ENCODE results near the gene PLCL2. TPM values are rescaled to one million over a fixed set of nuclear protein-coding genes. Genes with fewer than 3 reads are reported as not detected.

PLCL2 gene
- total and polyA plus RNA-seq, 2 donors (not counting 1 experiment from before 2014, with no cell fraction given), result 21.7 to 55.2 TPM

DNA sequence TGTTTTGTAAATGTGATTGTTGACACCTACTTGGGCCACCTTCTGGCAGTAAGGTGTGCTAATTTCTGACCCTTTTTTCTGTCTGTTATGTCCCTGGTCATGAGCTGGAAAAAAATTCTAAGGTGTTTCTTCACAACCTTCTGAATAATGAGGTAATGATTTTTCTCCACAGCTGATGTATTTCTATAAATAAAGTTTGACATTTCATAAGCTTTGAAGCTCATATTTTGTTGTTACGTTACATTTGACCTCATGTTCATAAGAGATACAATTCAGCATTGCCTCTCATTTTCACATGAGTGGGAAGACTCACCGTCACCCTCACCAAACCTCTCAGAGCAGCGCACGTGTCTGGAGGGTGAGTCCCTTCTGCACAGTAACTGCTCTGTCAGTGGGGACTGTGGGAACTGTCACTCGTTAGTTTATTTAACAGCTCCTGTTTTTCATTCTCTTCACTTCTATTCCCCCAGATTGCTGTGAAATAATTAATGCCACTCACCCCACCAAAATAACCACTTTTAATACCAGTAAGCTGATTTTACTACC lies 140.9 kb downstream of the PLCL2 start:
- TF ChIP-seq CTCF (IDR thresholded peaks at IDR 0.05) (no peak), EZH2 (IDR thresholded peaks at IDR 0.05; ENCODE audit: borderline replicate concordance, insufficient read depth, low read depth, low read length, poor library complexity, severe bottlenecking) (no peak)
- no peaks in the 10 kb centered on the region for H3K27me3 ChIP-seq (replicated peaks in 1 of 4; ENCODE audit: control extremely low read depth in 1 of 4, control insufficient read depth in 3 of 4, insufficient read depth in 4 of 4, low read length in 3 of 4)
- peaks cover 4 to 17% of the 10 kb centered on the region in 2 experiments for H3K36me3 ChIP-seq (replicated peaks in 1 of 2; ENCODE audit: control extremely low read depth in 1 of 2, control insufficient read depth in 1 of 2, extremely low read depth in 1 of 2, insufficient read depth in 2 of 2, low read length in 1 of 2)
- intact Hi-C loops (cut with micrococcal nuclease), result no loop called here
- CTCF ChIA-PET, result interaction anchor here (0.8 to 2.1 kb wide), 7 partner anchors 9 to 425 kb away, joined by 3 to 9 read pairs (median 3); no protein-coding TSS in a partner anchor
- H2AFZ ChIP-seq (ENCODE audit: insufficient read depth, low read depth, low read length, poor library complexity, severe bottlenecking), result no peak overlapping the region
- H3K4me3 Mint-ChIP-seq, result no peak overlapping the region
- POLR2A ChIA-PET, result interaction anchor here (0.6 kb wide), 1 partner anchor 79 kb away, joined by 9 read pairs; no protein-coding TSS in a partner anchor
- H3K27ac Mint-ChIP-seq, result no peak overlapping the region
- H3K4me3 ChIP-seq (ENCODE audit: control extremely low read depth in 1 of 5, extremely low read depth in 1 of 5, insufficient read depth in 1 of 5, low read depth in 2 of 5, low read length in 4 of 5), result no peak overlapping the region
- H3K4me2 ChIP-seq (replicated peaks; ENCODE audit: low read depth, low read length, poor library complexity, severe bottlenecking), result no peak overlapping the region
- no peak overlapping the region for H3K9ac ChIP-seq (ENCODE audit: low read length)
- ATAC-seq (ENCODE audit: low read depth) (no peak), DNase-seq (no peak)
- peaks cover 21% of the 10 kb centered on the region in 2 donors for H3K4me1 ChIP-seq (ENCODE audit: control insufficient read depth in 2 of 2, insufficient read depth in 2 of 2, low read length in 2 of 2)
- no peaks in the 10 kb centered on the region for H3K9me3 ChIP-seq (ENCODE audit: control extremely low read depth in 1 of 3, control insufficient read depth in 2 of 3, insufficient read depth in 1 of 3, low read length in 2 of 3)
- H4K20me1 ChIP-seq (ENCODE audit: control insufficient read depth, insufficient read depth, low read length, poor library complexity, severe bottlenecking), result peaks cover 10% of the 10 kb centered on the region
- H3K9me3 Mint-ChIP-seq (ENCODE audit: insufficient read depth), result no peaks in the 10 kb centered on the region
- H3K27ac ChIP-seq (ENCODE audit: low read length in 2 of 2), result no peak overlapping the region
- peaks cover 54% of the 10 kb centered on the region for H3K4me1 Mint-ChIP-seq
- H3K79me2 ChIP-seq (ENCODE audit: control insufficient read depth, insufficient read depth, low read length), result peaks cover 36% of the 10 kb centered on the region
- 96% methylated on average over 4 of the region's 5 CpGs for WGBS (ENCODE audit: insufficient coverage)
- no peaks in the 10 kb centered on the region for H3K27me3 Mint-ChIP-seq

DNA sequence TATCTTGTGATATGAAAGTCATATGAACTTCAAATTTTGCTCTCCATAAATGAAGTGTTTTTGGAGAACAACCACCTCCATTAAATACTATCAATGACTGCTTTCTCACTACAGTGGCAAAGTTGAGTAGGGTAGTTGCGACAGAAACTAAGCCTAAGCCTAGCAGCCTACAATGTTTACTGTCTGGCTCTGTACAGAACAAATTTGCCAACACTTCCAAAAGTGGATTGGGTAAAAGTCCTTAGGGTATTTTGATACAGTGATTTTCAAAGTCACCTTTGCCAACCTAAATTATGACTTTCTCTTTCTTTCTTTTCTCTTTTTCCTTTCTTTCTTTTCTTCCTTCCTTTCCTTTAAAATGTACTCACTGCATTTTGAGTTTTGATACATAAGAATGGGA lies 142.6 kb downstream of the PLCL2 start:
- ChIA-PET POLR2A (no interaction called here), CTCF (no interaction called here)
- peaks cover 17% of the 10 kb centered on the region for H4K20me1 ChIP-seq (ENCODE audit: control insufficient read depth, insufficient read depth, low read length, poor library complexity, severe bottlenecking)
- no CpG with 5 or more reads among the region's 1 CpG for WGBS (ENCODE audit: insufficient coverage)
- peaks cover 21 to 25% of the 10 kb centered on the region in 2 donors for H3K4me1 ChIP-seq (ENCODE audit: control insufficient read depth in 2 of 2, insufficient read depth in 2 of 2, low read length in 2 of 2)
- H3K27ac ChIP-seq (ENCODE audit: low read length in 2 of 2), result no peak overlapping the region
- no peak overlapping the region for H2AFZ ChIP-seq (ENCODE audit: insufficient read depth, low read depth, low read length, poor library complexity, severe bottlenecking)
- Mint-ChIP-seq H3K4me3 (no peak overlapping the region), H3K4me1 (peaks cover 50% of the 10 kb centered on the region), H3K9me3 (ENCODE audit: insufficient read depth) (no peaks in the 10 kb centered on the region), H3K27me3 (no peaks in the 10 kb centered on the region), H3K27ac (no peak overlapping the region)
- H3K9me3 ChIP-seq (ENCODE audit: control extremely low read depth in 1 of 3, control insufficient read depth in 2 of 3, insufficient read depth in 1 of 3, low read length in 2 of 3), result no peaks in the 10 kb centered on the region
- H3K9ac ChIP-seq (ENCODE audit: low read length), result no peak overlapping the region
- H3K36me3 ChIP-seq (replicated peaks in 1 of 2; ENCODE audit: control extremely low read depth in 1 of 2, control insufficient read depth in 1 of 2, extremely low read depth in 1 of 2, insufficient read depth in 2 of 2, low read length in 1 of 2), result peaks cover 4 to 17% of the 10 kb centered on the region in 2 experiments
- no peak overlapping the region for H3K4me2 ChIP-seq (replicated peaks; ENCODE audit: low read depth, low read length, poor library complexity, severe bottlenecking)
- no peaks in the 10 kb centered on the region for H3K27me3 ChIP-seq (replicated peaks in 1 of 4; ENCODE audit: control extremely low read depth in 1 of 4, control insufficient read depth in 3 of 4, insufficient read depth in 4 of 4, low read length in 3 of 4)
- no peak for DNase-seq
- peaks cover 39% of the 10 kb centered on the region for H3K79me2 ChIP-seq (ENCODE audit: control insufficient read depth, insufficient read depth, low read length)
- ATAC-seq (ENCODE audit: low read depth), result no peak
- intact Hi-C loops (cut with micrococcal nuclease), result no loop called here
- no peak overlapping the region for H3K4me3 ChIP-seq (ENCODE audit: control extremely low read depth in 1 of 5, extremely low read depth in 1 of 5, insufficient read depth in 1 of 5, low read depth in 2 of 5, low read length in 4 of 5)
- TF ChIP-seq CTCF (IDR thresholded peaks at IDR 0.05), result no peak

Data from B cell (primary cell).